HG03039 (cell line): ENCODE measurements around the gene PPP1R13B.

Experiments used
- ATAC-seq: cut with Tn5 transposase; IDR thresholded peaks from one replicate; pipeline ENCODE4 v1.9.1; 2021; ENCODE audit warnings: mild to moderate bottlenecking, moderate library complexity; ENCODE audit not compliant: unreplicated experiment

Gene PPP1R13B

DNA sequence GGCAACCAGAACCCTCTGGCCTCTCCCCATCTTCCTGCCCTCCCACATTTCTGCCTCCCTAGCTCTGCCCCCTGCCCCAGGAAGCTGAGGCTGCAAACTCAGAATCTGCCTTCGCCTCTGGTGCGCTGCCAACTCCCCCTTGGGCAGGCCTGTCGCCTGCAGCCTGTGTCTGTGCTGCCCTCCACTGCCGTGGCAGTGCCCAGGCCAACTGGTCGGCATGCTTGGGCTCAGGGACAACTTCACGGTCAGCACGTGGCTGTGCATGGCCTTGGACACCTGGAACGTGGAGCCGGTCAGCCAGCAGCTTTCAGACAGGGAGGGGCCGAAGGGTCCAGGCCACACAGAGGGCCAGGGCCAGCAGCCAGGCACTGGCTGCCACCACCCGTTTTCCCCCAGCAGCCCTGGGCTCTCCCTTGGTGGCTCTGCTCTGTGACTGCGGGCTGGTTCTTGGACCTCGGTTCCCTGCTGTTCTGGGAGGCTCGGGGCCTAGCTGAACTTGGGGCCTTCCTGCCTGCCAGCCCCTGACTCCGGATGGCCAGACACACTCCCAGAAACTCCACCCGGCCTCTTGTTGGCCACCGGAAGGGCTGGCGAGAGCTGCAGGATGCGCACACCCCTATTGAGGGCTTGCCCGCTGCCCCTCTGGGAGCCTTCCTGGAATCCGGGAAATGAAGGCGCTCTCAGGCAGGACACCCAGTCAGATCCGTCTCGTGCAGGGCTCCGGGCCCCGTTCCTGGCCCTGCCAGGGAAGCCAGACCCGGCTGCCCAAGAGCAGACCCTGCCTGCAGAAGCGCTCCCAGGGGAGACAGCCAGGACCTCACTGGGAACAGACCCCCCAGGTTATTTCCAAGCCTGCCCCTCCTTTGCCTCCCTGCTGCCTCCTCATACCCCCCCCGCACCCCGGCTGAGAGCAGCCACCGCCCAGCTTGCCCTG lies 34.2 kb upstream of the PPP1R13B start:
- no peak for ATAC-seq

- ATAC-seq: no peak
Observed at GRCh38 chr14:103880348-103881267, 33.2 kb upstream of the PPP1R13B start.

DNA sequence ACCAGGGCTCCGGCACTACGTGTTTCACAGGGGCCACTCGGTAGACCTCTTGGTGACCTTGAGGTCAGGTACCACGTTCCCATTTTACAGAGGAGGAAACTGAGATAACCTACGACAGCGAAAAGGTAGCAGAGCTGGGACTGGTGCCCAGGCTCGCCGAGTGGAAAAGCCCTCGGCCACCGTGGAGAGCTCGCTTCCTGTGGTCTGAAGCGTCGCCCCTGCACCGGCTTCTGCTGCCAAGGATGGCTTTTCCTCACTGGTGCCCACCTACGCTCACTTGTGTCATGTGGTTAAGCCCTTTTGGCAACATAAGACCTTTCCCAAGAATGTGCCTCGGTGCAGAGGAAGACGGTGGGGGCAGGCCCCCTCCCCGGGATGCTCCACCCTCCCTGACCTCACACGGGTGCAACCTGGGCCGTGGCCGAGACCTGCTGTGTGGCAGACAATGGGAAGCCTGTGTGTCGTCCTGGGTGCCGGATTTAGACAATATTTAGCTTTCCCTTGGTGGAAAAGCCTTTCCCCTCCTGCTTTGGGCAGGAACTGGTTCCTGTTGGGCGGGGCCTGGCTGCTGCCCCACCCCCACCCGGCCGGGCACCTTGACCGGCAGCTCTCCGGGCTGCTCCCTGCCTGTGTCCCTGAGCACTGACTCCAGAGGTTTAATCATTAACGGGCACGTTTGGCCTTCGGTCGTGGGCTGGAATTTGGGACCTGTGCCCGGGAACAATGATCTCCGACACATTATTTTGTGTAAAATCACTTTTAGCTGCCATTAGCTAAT lies 32.4 kb upstream of the PPP1R13B start:
- no peak for ATAC-seq

- no peak for ATAC-seq
Observed at GRCh38 chr14:103879118-103879569, 31.8 kb upstream of the PPP1R13B start.

DNA sequence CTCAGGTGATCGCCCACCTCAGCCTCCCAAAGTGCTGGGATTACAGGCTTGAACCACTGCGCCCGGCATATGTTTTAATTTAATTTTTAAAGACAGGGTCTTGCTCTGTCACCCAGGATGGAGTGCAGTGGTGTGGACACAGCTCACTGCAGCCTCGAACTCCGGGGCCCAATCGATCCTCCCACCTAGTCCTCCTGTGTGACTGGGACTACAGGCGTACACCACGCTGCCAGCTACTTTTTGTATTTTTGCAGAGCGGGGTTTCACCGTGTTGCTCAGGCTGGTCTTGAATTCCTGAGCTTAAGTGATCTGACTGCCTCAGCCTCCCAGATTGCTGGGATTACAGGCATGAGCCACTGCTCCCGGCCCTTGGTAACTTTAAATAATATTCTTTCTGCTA lies 30.8 kb upstream of the PPP1R13B start:
- ATAC-seq: no peak

DNA sequence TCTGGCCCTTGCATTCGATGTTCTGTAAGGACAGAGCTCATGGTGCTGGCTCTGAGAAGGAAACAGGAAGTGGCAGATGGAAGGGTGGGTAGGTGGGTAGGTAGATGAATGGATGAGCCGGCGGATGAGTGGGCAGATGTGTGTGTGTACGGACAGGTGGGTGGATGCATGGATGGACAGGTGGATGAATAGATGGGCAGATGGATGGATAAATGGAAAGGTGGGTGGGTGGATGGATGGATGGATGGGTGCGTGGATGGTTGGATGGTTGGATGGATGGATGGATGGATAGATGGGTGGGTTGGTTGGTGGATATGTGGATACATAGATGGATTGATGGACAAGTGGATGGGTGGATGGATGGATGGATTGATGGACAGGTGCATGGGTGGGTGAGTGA lies 27.6 kb upstream of the PPP1R13B start:
- no peak for ATAC-seq

DNA sequence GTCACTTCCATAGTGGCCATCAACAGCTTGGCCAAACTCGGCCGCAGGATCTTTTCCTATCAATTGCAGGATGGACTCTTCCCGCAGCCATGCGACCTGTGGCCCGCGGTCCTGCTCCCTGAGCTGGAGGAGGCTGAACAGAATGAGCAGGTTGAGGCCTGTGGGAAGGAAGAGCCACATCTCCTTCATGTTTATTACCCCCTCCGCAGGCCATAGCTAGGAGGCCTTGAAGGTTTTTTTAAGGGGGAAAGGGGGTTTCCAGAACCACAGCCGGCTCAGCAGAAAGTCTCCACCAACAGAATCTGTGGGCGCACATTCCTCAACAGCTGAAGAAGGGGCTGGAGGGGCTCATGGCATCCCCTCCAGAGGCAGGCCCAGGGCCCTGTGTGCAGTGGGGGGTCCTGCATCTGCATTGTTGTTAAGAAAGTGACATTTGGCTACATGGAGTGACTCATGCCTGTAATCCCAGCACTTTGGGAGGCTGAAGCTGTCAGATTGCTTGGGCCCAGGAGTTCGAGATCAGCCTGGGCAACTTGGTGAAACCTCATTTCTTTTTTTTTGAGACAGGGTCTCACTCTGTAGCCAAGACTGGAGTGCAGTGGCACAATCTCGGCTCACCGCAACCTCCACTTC lies 25.2 kb upstream of the PPP1R13B start:
- no peak for ATAC-seq

- ATAC-seq: no peak
Observed at GRCh38 chr14:103871596-103872480, 24.5 kb upstream of the PPP1R13B start.

DNA sequence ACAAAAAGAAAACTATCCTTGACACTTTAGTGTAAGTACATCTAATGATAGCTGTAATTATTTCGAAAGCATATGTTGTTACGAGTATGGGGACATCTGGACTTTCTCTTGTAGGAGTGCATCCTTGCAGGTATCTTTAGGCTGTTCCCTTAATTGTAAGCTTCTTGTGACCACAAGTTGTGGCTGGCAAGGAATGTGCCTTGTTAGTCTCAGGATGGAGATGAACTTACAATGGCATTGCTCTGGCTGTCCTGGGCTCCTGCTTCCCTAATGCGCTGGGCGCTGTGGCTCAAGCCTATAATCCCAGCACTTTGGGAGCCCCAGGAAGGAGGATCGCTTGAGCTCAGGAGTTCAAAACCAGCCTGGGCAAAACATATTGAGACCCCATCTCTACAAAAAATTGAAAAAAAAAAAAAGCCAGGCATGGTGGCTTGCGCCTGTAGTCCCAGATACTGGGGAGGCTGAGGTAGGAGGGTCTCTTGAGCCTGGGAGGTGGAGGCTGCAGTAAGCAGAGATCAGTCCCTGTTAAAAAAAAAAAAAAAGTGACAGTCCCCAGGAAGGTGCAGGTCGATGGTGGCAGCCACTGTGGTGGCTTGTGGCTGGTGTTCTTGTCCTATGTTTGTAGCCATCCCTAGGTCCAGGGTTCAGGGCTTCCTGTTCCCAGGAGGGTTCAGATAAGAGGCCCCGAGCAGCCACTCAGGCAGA lies 23.7 kb upstream of the PPP1R13B start:
- no peak for ATAC-seq

DNA sequence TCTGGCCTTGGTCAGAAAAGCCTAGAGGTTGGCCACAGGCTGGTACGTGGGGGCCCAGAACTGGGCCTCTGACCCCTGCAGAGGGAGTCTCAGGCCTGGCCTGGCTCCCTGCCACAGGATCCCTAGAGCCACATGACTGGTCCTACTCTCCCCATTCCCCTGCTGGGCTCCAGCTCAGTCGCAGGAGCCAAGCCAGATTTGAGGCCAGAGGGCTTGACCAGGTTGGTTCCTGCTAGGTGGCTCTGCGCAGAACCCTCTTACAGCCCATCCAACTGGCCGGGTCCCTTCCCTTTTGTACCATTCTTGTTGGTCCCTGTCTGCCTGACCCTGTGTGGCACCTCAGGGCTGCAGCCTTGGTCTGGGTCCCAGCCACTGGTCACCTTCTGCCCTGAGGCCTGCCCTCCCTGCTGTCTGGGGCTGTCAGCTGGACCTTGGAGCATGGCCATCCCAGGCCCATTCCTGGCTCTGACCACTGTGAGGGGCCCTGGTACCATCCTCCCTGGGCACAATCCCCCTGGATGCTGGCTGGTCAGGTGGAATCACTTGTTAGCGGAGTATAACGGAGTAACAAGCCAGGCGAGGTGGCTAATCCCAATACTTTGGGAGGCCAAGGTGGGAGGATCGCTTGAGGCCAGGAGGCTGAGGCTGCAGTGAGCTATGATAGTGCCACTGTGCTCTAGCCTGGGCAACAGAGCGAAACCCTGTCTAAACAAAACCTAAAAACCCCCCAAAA lies 22.9 kb upstream of the PPP1R13B start:
- no peak for ATAC-seq

DNA sequence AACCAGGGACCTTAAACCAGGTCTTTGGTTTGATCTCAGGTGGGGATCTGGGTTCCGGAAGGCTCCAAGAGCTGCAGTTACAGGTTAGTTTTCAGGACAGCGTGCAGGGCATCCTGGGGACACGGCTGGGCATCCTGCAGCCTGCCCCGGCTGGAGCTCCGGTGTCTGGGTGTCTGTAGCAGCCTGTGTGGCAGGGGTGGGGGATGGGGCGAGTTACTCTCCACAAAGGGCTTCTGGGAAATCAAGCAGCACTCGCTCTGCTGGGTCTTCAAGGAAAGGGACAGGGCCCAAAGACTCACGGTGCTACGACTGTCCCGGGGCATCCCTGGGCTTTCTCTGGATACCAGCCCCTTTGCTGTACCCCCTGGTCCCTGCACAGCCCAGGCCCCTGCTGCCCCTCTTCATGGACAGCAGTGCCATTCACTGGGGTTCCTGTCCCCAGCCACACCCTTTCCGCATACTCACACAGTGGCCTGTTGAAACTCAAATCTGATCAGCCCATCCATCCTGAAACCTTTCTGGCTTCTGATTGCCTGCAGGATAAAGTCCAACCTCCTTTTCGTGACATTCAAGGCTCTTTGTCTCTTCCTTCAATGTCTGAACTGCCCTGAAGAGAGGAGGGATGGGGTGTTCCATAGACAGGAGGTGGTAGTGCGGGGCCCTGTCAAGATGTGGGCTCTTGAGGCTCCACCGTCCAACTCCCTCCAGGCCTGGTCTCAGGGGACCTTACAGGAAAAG lies 22.2 kb upstream of the PPP1R13B start:
- ATAC-seq: no peak

DNA sequence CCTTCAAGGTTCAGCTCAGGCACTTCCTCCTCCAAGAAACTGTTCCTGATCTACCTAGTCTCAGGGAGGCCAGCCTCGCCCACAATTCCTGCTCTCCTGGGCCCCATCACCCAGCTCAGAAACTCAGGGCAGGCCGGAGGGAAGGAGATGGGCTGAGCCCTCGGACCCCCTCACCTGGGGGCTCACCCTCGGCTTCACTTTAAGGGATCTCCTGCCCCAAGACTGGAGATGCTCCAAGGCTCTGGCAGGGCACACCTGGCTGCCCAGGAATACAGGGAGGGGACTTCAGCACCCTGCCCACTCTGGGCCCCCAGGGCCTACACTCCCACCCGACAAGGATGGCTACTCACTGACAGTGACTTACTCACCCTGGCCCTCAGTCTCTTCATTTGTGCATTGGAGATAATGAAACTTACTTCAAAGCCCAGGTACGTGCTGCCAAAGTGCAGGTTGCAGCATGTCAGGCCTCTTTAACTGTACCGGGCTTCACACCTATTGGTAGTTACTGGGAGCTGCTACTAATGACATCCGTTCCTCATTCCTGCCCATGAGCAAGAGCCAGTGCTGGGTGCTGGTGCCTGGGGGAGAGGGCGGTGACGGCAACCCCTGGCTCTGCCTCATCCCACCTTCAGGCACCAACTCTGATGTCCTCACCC lies 21.0 kb upstream of the PPP1R13B start:
- ATAC-seq: no peak

GRCh38 chr14:103867523-103867953 lies 20.2 kb upstream of the PPP1R13B start:
- no peak for ATAC-seq

- no peak for ATAC-seq
Observed at GRCh38 chr14:103867020-103867419, 19.6 kb upstream of the PPP1R13B start.

DNA sequence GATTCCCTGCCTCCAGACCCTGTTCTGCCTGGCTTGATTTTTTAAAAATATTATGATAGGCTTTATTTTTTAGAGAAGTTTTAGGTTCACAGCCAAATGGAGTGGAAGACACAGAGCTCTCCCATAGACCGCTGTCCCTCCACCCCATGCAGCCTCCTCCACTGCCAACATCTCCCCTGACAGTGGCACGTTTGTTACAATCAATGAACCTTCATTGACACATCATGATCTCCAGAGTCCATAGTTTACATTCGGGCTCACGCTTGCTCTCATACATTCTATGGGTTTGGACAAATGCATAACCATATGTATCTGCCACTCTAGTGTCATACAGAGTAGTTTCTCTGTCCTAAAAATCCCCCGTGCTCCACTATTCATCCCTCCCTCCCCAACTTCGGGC lies 15.9 kb upstream of the PPP1R13B start:
- no peak for ATAC-seq

DNA sequence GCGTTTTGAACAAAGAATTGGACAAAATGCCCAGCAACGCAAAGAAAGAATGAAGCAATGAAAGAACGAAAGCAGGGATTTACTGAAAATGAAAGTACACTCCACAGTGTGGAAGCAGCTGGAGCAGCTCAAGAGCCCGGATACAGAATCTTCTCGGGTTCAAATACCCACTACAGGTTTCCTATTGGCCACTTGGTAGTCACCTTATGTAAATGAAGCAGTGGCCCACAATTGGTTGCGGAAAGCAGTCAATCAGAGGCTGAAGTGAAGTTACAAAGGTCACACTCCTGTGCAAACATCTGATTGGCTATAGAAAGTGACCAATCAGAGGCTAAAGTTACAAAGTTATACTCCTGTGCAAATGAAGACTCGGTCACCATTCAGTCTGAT lies 15.0 kb upstream of the PPP1R13B start:
- ATAC-seq: no peak
